ENCODE results near the gene OSBPL8. TPM values are rescaled to one million over a fixed set of nuclear protein-coding genes. Genes with fewer than 3 reads are reported as not detected.
A peak's percentile ranks its signal among the peaks of the same experiment; 100 is the strongest.

The OSBPL8 gene
- total RNA-seq, 2 donors from 2014 or later: 141 to 146 TPM

DNA sequence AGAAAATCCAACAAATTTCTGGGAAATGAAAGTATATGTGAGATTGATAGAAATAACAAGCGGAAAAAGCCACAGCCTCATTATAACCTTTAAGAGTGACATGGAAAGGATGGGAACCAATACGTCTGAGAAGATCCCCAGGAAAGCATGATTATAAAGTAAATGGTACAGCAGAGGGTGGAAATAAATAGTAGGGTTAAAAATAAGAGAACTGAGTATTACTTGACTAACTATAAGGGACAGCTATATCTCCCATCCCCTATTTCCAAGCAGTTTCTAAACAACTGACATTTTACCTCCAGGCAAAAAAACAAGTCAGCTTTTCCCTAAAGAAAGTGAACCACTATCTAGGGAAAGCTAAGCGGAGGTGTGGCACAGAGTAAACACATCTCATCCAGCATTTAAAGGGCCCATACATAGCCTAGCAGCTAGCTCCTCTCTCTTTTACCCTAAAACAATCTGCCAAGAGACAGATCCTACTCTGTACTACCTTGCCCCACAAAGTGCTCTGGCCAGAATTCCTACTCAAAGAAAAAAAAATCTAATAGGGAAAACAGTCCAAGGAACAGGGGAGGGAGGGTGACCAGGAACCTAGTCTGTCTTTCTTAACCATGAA is 11.2 kb downstream of the OSBPL8 start:
- peak overlapping the region; percentile 72 for H3K4me3 Mint-ChIP-seq
- peak overlapping the region; percentile 84 for H3K27ac Mint-ChIP-seq
- peaks cover 51% of the 10 kb centered on the region for H3K4me1 Mint-ChIP-seq
- peaks cover 4% of the 10 kb centered on the region for H3K36me3 Mint-ChIP-seq (ENCODE audit: low read depth)
- H3K27me3 Mint-ChIP-seq: no peaks in the 10 kb centered on the region
- no peaks in the 10 kb centered on the region for H3K9me3 ChIP-seq (ENCODE audit: control insufficient read depth, low read length, poor library complexity, severe bottlenecking)
- no peak for DNase-seq
- no peak for ATAC-seq

GRCh38 chr12:76547526-76547925 is 12.0 kb downstream of the OSBPL8 start:
- H3K9me3 ChIP-seq (ENCODE audit: control insufficient read depth, low read length, poor library complexity, severe bottlenecking): no peaks in the 10 kb centered on the region
- Mint-ChIP-seq H3K36me3 (ENCODE audit: low read depth) (peaks cover 4% of the 10 kb centered on the region), H3K4me3 (no peak overlapping the region), H3K27me3 (no peaks in the 10 kb centered on the region), H3K27ac (peak overlapping the region; percentile 84), H3K4me1 (peaks cover 50% of the 10 kb centered on the region)
- DNase-seq: no peak
- ATAC-seq: no peak

GRCh38 chr12:76546889-76547288 is 12.7 kb downstream of the OSBPL8 start:
- no peak for DNase-seq
- H3K4me3 Mint-ChIP-seq: no peak overlapping the region
- no peak for ATAC-seq
- peak overlapping the region; percentile 84 for H3K27ac Mint-ChIP-seq
- H3K27me3 Mint-ChIP-seq: no peaks in the 10 kb centered on the region
- H3K9me3 ChIP-seq (ENCODE audit: control insufficient read depth, low read length, poor library complexity, severe bottlenecking): no peaks in the 10 kb centered on the region
- H3K36me3 Mint-ChIP-seq (ENCODE audit: low read depth): peaks cover 4% of the 10 kb centered on the region
- H3K4me1 Mint-ChIP-seq: peaks cover 52% of the 10 kb centered on the region

DNA sequence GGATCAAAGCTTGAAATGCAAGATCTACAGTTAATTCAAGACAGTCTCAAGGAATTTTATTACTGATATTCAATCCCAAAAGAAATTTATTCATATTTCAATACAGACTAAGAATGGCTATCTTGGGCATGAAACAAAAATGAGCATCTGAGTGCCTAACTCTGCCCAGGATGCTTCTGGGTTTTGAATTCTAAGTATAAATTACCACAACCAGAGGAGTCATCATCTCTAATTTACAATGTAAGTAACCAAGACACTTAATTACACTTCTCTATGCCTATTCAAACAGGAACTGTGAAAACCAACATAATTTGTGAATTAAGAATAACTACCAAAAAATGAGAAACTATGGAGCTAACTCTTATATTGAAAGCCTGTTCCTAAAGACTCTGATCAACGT is 14.1 kb downstream of the OSBPL8 start:
- Mint-ChIP-seq H3K36me3 (ENCODE audit: low read depth) (peaks cover 4% of the 10 kb centered on the region), H3K27ac (no peak overlapping the region), H3K27me3 (no peaks in the 10 kb centered on the region), H3K4me1 (peaks cover 52% of the 10 kb centered on the region), H3K4me3 (no peak overlapping the region)
- no peaks in the 10 kb centered on the region for H3K9me3 ChIP-seq (ENCODE audit: control insufficient read depth, low read length, poor library complexity, severe bottlenecking)
- DNase-seq (no peak), ATAC-seq (no peak)

DNA sequence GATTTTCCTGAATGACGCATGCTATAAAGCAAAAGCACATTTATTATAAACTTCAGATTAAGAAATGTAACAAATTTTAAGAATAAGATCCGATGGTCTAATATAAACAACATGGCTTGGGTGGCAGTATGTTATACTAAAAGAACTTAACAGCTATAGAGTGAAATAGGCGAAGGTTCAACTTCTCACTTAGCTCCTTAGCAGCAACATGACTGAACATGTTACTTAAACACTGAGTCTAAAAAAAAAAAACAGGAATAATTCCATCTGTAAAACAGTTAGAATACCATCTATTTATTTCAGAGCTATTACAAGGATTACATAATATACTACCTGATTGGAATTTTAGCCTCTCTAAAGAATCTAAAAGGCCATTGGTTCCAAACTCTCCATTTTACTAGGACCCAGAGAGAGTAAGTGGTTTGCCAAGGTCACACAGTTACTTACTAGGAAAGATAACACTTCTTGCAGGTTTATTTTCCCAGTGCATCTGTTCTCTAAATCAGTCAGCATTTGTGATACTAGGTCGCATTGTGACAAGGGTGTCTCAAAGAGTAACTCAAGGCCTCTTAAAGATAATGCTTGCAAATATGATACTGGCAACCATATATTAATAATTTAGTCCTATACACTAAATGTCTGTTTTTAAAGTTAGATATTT is 14.8 kb downstream of the OSBPL8 start:
- H3K27ac Mint-ChIP-seq: peak overlapping the region; percentile 16
- no peaks in the 10 kb centered on the region for H3K27me3 Mint-ChIP-seq
- no peaks in the 10 kb centered on the region for H3K9me3 ChIP-seq (ENCODE audit: control insufficient read depth, low read length, poor library complexity, severe bottlenecking)
- no peak for ATAC-seq
- DNase-seq: no peak
- H3K36me3 Mint-ChIP-seq (ENCODE audit: low read depth): peaks cover 4% of the 10 kb centered on the region
- H3K4me1 Mint-ChIP-seq: peaks cover 55% of the 10 kb centered on the region
- no peak overlapping the region for H3K4me3 Mint-ChIP-seq

GRCh38 chr12:76543813-76544347 is 15.7 kb downstream of the OSBPL8 start:
- H3K4me3 Mint-ChIP-seq: no peak overlapping the region
- H3K27me3 Mint-ChIP-seq: no peaks in the 10 kb centered on the region
- H3K9me3 ChIP-seq (ENCODE audit: control insufficient read depth, low read length, poor library complexity, severe bottlenecking): no peaks in the 10 kb centered on the region
- DNase-seq: no peak
- H3K36me3 Mint-ChIP-seq (ENCODE audit: low read depth): peaks cover 3% of the 10 kb centered on the region
- peak overlapping the region; percentile 16 for H3K27ac Mint-ChIP-seq
- H3K4me1 Mint-ChIP-seq: peaks cover 51% of the 10 kb centered on the region
- no peak for ATAC-seq

DNA sequence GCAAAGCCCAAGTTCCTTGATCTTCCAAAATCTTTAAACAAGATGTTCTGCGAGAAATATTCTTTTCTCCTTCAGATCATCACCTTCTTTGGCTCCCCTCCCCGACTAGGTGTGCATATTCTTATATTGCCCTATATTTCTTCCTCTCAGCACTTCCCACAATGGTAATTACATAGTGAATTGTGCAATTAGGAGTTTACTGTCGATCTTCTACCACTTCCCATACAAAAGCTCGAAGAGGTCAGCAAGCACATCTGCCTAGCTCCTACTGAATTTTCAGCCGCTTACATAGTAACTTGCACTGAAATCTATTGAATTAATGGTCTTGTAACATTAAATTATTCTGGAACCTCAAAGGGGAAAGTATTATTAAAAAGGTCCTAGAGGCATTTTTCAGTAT is 16.7 kb downstream of the OSBPL8 start:
- peak overlapping the region; percentile 33 for H3K4me3 Mint-ChIP-seq
- no peak for ATAC-seq

DNA sequence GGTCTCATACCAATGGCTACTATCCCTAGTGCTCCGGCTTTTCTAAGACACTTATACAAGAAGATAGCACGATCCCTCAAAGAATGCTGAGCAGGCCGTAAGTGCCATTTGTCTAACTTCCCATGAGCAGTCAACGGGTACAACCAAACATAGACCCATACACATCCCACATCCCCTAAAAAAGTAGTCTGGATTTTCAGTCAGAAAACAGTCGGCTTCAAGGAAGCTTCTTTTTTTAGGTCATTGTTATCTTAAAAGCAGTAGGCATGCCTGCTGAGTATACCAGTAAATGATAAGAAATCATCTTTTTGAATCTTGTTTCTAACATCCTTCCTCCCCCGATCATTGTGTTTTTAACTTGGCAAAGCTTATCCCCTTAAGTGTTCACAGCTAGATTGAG is 19.8 kb downstream of the OSBPL8 start:
- Mint-ChIP-seq H3K36me3 (ENCODE audit: low read depth) (peaks cover 6% of the 10 kb centered on the region), H3K4me3 (no peak overlapping the region), H3K4me1 (peaks cover 39% of the 10 kb centered on the region), H3K27me3 (no peaks in the 10 kb centered on the region), H3K27ac (no peak overlapping the region)
- no peaks in the 10 kb centered on the region for H3K9me3 ChIP-seq (ENCODE audit: control insufficient read depth, low read length, poor library complexity, severe bottlenecking)
- ATAC-seq: no peak
- DNase-seq: no peak

More for the DNA sequence above, 16.7 kb downstream of the OSBPL8 start:
- Mint-ChIP-seq H3K27me3 (no peaks in the 10 kb centered on the region), H3K36me3 (ENCODE audit: low read depth) (no peaks in the 10 kb centered on the region), H3K27ac (peak overlapping the region; percentile 1), H3K4me1 (peaks cover 41% of the 10 kb centered on the region)
- no peak for DNase-seq
- no peaks in the 10 kb centered on the region for H3K9me3 ChIP-seq (ENCODE audit: control insufficient read depth, low read length, poor library complexity, severe bottlenecking)

GRCh38 chr12:76537923-76538322 is 21.6 kb downstream of the OSBPL8 start:
- no peak overlapping the region for H3K4me3 Mint-ChIP-seq
- H3K36me3 Mint-ChIP-seq (ENCODE audit: low read depth): peaks cover 8% of the 10 kb centered on the region
- ATAC-seq (no peak), DNase-seq (no peak)
- H3K4me1 Mint-ChIP-seq: peaks cover 37% of the 10 kb centered on the region
- H3K27ac Mint-ChIP-seq: no peak overlapping the region
- no peaks in the 10 kb centered on the region for H3K27me3 Mint-ChIP-seq
- H3K9me3 ChIP-seq (ENCODE audit: control insufficient read depth, low read length, poor library complexity, severe bottlenecking): no peaks in the 10 kb centered on the region

DNA sequence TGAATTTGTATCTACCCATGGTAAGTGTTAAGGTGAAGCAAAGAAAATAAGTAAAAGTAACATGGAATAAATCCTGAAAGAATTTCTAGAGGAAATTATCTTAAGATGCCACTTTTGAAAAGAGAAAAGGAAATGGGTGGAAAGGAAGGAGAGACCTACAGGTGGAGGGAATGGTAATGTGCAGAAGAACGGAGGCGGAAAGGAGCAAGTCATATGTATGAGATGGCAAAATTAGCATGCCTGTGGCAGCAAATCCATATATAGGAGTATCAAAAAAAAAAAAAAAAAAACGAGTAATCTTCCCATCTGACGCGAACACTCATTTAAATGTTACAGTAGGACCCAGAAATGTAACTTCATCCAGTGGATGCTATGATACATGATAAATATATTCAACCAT is 23.0 kb downstream of the OSBPL8 start:
- H3K4me1 Mint-ChIP-seq: peaks cover 32% of the 10 kb centered on the region
- peaks cover 8% of the 10 kb centered on the region for H3K36me3 Mint-ChIP-seq (ENCODE audit: low read depth)
- no peak overlapping the region for H3K27ac Mint-ChIP-seq
- H3K4me3 Mint-ChIP-seq: no peak overlapping the region
- DNase-seq (no peak), ATAC-seq (no peak)
- H3K27me3 Mint-ChIP-seq: no peaks in the 10 kb centered on the region
- no peaks in the 10 kb centered on the region for H3K9me3 ChIP-seq (ENCODE audit: control insufficient read depth, low read length, poor library complexity, severe bottlenecking)

DNA sequence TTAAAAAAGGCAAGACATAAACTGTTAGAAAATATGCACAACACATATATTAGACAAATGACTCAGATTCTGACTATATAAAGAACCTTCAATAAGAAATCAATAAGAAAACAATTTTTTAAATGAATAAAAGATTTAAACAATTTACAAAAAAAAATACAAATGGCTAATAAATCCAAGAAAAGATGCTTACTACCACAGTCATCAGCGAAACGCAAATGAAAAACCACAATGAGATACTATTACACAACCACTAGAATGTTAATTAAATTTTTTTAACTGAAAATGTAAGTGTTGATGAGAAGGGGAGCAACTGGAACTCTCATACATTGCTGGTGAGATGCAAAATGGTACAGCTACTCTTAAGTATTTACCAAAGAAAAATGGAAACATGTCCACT is 24.4 kb downstream of the OSBPL8 start:
- H3K36me3 Mint-ChIP-seq (ENCODE audit: low read depth): peaks cover 10% of the 10 kb centered on the region

GRCh38 chr12:76533331-76533730 is 26.2 kb downstream of the OSBPL8 start:
- ATAC-seq: no peak
- Mint-ChIP-seq H3K4me1 (peaks cover 45% of the 10 kb centered on the region), H3K27ac (peak overlapping the region; percentile 32), H3K4me3 (no peak overlapping the region), H3K36me3 (ENCODE audit: low read depth) (peaks cover 10% of the 10 kb centered on the region), H3K27me3 (no peaks in the 10 kb centered on the region)
- H3K9me3 ChIP-seq (ENCODE audit: control insufficient read depth, low read length, poor library complexity, severe bottlenecking): no peaks in the 10 kb centered on the region
- DNase-seq: no peak

More for the DNA sequence above, 24.4 kb downstream of the OSBPL8 start:
- ATAC-seq: no peak
- Mint-ChIP-seq H3K27ac (no peak overlapping the region), H3K27me3 (no peaks in the 10 kb centered on the region), H3K4me3 (no peak overlapping the region), H3K4me1 (peaks cover 42% of the 10 kb centered on the region)
- no peaks in the 10 kb centered on the region for H3K9me3 ChIP-seq (ENCODE audit: control insufficient read depth, low read length, poor library complexity, severe bottlenecking)
- DNase-seq: no peak

DNA sequence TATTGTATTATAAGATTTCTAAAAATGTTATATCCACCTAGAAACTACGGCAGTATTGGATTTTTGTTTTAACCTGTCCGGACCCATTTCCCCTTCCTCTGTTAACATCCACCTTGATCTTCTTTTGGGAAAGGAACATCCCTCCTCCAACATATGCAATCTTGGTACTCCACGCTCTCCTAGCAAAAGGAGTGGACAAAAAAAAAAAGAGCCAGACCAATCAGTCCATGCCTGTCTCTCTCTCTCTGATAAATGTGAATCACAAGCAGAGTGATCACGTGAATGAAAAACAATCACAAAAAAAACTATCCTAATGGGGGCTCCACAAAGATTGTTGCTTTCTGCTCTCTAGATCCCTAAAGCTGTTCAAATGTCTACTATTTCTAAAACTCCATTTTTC is 27.1 kb downstream of the OSBPL8 start:
- Mint-ChIP-seq H3K27me3 (no peaks in the 10 kb centered on the region), H3K36me3 (ENCODE audit: low read depth) (peaks cover 10% of the 10 kb centered on the region), H3K27ac (no peak overlapping the region), H3K4me3 (no peak overlapping the region), H3K4me1 (peaks cover 45% of the 10 kb centered on the region)
- no peak for DNase-seq
- ATAC-seq: no peak
- no peaks in the 10 kb centered on the region for H3K9me3 ChIP-seq (ENCODE audit: control insufficient read depth, low read length, poor library complexity, severe bottlenecking)

DNA sequence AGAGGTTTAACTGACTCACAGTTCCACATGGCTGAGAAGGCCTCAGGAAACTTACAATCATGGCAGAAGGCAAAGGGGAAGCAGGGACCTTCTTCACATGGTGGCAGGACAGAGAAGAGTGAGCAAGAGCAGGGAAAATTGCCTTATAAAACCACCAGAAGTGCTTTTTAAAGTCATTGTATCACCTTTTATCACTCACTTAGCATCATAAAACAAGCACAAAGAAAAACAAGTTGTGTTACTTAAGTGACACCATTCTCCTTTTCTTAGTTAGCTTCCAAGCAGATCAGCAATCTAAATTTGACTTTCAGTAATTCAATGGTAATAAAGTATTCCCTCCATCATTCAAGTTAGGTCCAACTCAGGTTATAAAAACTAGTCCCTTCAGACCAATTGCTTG is 28.5 kb downstream of the OSBPL8 start:
- ATAC-seq (no peak), DNase-seq (no peak)
- H3K9me3 ChIP-seq (ENCODE audit: control insufficient read depth, low read length, poor library complexity, severe bottlenecking): no peaks in the 10 kb centered on the region
- Mint-ChIP-seq H3K27me3 (no peaks in the 10 kb centered on the region), H3K27ac (peak overlapping the region; percentile 74), H3K4me1 (peaks cover 42% of the 10 kb centered on the region), H3K4me3 (no peak overlapping the region), H3K36me3 (ENCODE audit: low read depth) (peaks cover 7% of the 10 kb centered on the region)
